Measurements from ENCODE around the gene ADAM12. TPM values are rescaled to one million over a fixed set of nuclear protein-coding genes. Genes with fewer than 3 reads are reported as not detected.

The ADAM12 gene
- polyA plus RNA-seq, 1 donor from 2014 or later, result 0.09 TPM

DNA sequence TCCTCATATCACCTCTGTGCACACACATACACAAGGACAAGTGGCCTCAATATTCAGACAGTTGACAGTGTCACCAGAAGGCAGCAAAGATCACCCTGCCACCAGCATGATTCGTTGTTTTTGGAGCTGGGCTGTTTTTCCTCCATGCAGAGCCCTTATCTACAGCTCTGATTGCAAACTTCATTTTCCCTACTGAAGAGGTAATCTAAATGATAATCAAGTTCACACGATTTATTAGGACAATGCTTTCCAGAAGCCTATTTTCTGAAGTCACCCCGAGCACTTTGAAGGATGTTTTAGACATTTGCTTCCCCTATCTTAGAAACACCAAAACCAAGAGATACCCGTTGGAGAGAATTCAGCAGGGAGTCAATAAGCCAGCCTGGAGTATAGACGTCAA, 46.0 kb upstream of the ADAM12 start:
- no peak overlapping the region for H2AFZ ChIP-seq (ENCODE audit: low read depth, low read length)
- TF ChIP-seq TAF1 (IDR thresholded peaks at IDR 0.05; ENCODE audit: low read depth) (no peak), POLR2AphosphoS5 (IDR thresholded peaks at IDR 0.05) (no peak), EP300 (conservative IDR thresholded peaks at IDR 0.05; ENCODE audit: poor library complexity, severe bottlenecking) (no peak), RAD21 (conservative IDR thresholded peaks at IDR 0.05) (no peak), SMC3 (conservative IDR thresholded peaks at IDR 0.05; ENCODE audit: poor library complexity) (no peak), EZH2 (IDR thresholded peaks at IDR 0.05; ENCODE audit: borderline replicate concordance, insufficient read depth, low read length, poor library complexity, severe bottlenecking) (no peak), MXI1 (conservative IDR thresholded peaks at IDR 0.05; ENCODE audit: poor library complexity, severe bottlenecking) (no peak)
- TF ChIP-seq, protein P1, sequence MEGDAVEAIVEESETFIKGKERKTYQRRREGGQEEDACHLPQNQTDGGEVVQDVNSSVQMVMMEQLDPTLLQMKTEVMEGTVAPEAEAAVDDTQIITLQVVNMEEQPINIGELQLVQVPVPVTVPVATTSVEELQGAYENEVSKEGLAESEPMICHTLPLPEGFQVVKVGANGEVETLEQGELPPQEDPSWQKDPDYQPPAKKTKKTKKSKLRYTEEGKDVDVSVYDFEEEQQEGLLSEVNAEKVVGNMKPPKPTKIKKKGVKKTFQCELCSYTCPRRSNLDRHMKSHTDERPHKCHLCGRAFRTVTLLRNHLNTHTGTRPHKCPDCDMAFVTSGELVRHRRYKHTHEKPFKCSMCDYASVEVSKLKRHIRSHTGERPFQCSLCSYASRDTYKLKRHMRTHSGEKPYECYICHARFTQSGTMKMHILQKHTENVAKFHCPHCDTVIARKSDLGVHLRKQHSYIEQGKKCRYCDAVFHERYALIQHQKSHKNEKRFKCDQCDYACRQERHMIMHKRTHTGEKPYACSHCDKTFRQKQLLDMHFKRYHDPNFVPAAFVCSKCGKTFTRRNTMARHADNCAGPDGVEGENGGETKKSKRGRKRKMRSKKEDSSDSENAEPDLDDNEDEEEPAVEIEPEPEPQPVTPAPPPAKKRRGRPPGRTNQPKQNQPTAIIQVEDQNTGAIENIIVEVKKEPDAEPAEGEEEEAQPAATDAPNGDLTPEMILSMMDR (IDR thresholded peaks at IDR 0.05; ENCODE audit: poor library complexity, severe bottlenecking), result no peak
- TF ChIP-seq, protein P2, sequence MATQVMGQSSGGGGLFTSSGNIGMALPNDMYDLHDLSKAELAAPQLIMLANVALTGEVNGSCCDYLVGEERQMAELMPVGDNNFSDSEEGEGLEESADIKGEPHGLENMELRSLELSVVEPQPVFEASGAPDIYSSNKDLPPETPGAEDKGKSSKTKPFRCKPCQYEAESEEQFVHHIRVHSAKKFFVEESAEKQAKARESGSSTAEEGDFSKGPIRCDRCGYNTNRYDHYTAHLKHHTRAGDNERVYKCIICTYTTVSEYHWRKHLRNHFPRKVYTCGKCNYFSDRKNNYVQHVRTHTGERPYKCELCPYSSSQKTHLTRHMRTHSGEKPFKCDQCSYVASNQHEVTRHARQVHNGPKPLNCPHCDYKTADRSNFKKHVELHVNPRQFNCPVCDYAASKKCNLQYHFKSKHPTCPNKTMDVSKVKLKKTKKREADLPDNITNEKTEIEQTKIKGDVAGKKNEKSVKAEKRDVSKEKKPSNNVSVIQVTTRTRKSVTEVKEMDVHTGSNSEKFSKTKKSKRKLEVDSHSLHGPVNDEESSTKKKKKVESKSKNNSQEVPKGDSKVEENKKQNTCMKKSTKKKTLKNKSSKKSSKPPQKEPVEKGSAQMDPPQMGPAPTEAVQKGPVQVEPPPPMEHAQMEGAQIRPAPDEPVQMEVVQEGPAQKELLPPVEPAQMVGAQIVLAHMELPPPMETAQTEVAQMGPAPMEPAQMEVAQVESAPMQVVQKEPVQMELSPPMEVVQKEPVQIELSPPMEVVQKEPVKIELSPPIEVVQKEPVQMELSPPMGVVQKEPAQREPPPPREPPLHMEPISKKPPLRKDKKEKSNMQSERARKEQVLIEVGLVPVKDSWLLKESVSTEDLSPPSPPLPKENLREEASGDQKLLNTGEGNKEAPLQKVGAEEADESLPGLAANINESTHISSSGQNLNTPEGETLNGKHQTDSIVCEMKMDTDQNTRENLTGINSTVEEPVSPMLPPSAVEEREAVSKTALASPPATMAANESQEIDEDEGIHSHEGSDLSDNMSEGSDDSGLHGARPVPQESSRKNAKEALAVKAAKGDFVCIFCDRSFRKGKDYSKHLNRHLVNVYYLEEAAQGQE (IDR thresholded peaks at IDR 0.05; ENCODE audit: borderline replicate concordance), result no peak
- H4K20me1 ChIP-seq (ENCODE audit: insufficient read depth), result no peaks in the 10 kb centered on the region
- H3K9me2 ChIP-seq (ENCODE audit: insufficient read depth, low read length), result no peaks in the 10 kb centered on the region
- H3F3A ChIP-seq (ENCODE audit: insufficient read depth, low read length, poor library complexity, severe bottlenecking), result no peaks in the 10 kb centered on the region
- no peaks in the 10 kb centered on the region for H3K9me3 ChIP-seq (ENCODE audit: low read length)
- no peaks in the 10 kb centered on the region for H3K36me3 ChIP-seq (ENCODE audit: insufficient read depth, low read length)
- no peaks in the 10 kb centered on the region for H3K79me2 ChIP-seq (replicated peaks; ENCODE audit: insufficient read depth, low read length)
- H3K4me2 ChIP-seq (ENCODE audit: low read length), result no peak overlapping the region
- no peak overlapping the region for H3K4me3 ChIP-seq (ENCODE audit: low read length)
- H3K27me3 ChIP-seq (ENCODE audit: insufficient read depth, low read depth, low read length), result no peaks in the 10 kb centered on the region
- H3K9ac ChIP-seq (ENCODE audit: low read length), result no peak overlapping the region
- H3K27ac ChIP-seq (ENCODE audit: low read length), result no peak overlapping the region

DNA sequence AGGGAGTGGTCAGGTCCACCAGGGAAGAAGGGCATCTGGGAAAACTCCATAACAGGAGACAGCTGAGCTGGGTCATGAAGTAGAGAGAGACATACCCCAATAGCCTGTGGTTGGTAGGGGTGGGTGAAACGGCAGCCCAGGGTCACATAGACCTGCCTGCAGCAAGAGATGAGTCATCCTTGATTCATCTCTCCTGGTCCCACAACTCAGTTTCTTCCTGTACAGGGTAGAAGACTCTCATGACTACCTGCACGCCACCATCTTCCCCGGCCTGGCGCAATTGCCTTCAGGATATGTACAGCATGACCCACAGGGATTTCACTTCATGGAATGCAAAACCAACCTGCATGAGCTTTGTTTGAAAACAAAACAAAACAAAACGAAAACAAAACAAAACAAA, 45.1 kb upstream of the ADAM12 start:
- Histone ChIP-seq H2AFZ (ENCODE audit: low read depth, low read length) (no peak overlapping the region), H3K4me2 (ENCODE audit: low read length) (no peak overlapping the region), H3K9ac (ENCODE audit: low read length) (no peak overlapping the region), H3K27me3 (ENCODE audit: insufficient read depth, low read depth, low read length) (no peaks in the 10 kb centered on the region), H3K9me3 (ENCODE audit: low read length) (no peaks in the 10 kb centered on the region), H4K20me1 (ENCODE audit: insufficient read depth) (no peaks in the 10 kb centered on the region), H3K79me2 (replicated peaks; ENCODE audit: insufficient read depth, low read length) (no peaks in the 10 kb centered on the region), H3K9me2 (ENCODE audit: insufficient read depth, low read length) (no peaks in the 10 kb centered on the region), H3K36me3 (ENCODE audit: insufficient read depth, low read length) (no peaks in the 10 kb centered on the region), H3K27ac (ENCODE audit: low read length) (no peak overlapping the region), H3K4me3 (ENCODE audit: low read length) (no peak overlapping the region), H3F3A (ENCODE audit: insufficient read depth, low read length, poor library complexity, severe bottlenecking) (no peaks in the 10 kb centered on the region)
- TF ChIP-seq EP300 (conservative IDR thresholded peaks at IDR 0.05; ENCODE audit: poor library complexity, severe bottlenecking) (no peak), EZH2 (IDR thresholded peaks at IDR 0.05; ENCODE audit: borderline replicate concordance, insufficient read depth, low read length, poor library complexity, severe bottlenecking) (no peak), TAF1 (IDR thresholded peaks at IDR 0.05; ENCODE audit: low read depth) (no peak), RAD21 (conservative IDR thresholded peaks at IDR 0.05) (no peak), SMC3 (conservative IDR thresholded peaks at IDR 0.05; ENCODE audit: poor library complexity) (no peak), MXI1 (conservative IDR thresholded peaks at IDR 0.05; ENCODE audit: poor library complexity, severe bottlenecking) (no peak), POLR2AphosphoS5 (IDR thresholded peaks at IDR 0.05) (no peak)
- TF ChIP-seq, protein P1 (IDR thresholded peaks at IDR 0.05; ENCODE audit: poor library complexity, severe bottlenecking), result no peak
- TF ChIP-seq, protein P2 (IDR thresholded peaks at IDR 0.05; ENCODE audit: borderline replicate concordance), result no peak
